Kidney (tissue), 14 donors: ENCODE data around the gene COPZ2. TPM values are rescaled to one million over a fixed set of nuclear protein-coding genes. Genes with fewer than 3 reads are reported as not detected.
A peak's percentile ranks its signal among the peaks of the same experiment; 100 is the strongest.

Source experiments
- DNase-seq, 5 donors: peaks; one replicate each; pipeline ENCODE4 v3.0.0-alpha.2; 2013 to 2020
- FAIRE-seq: peaks from 2 replicates; lab custom pipeline; 2012; peaks lifted over from hg19 to GRCh38; lab: Jason Lieb, UNC
- H3K27ac ChIP-seq, 2 donors: one replicate each; pipeline ENCODE4 v1.7.0; 2013; ENCODE audit warnings: low read depth in 2 of 2, low read length in 2 of 2, inconsistent platforms in 1 of 2
- H3K27me3 ChIP-seq: one replicate; pipeline ENCODE4 v1.7.1; 2013; ENCODE audit warnings: low read length, inconsistent platforms; ENCODE audit not compliant: control insufficient read depth, insufficient read depth
- H3K36me3 ChIP-seq, 3 donors: one replicate each; pipeline versions ENCODE4 v1.7.0 to v1.7.1; 2013; ENCODE audit warnings: low read length in 3 of 3, control low read depth in 1 of 3, inconsistent platforms in 1 of 3; ENCODE audit not compliant: insufficient read depth in 3 of 3, control insufficient read depth in 2 of 3
- H3K4me1 ChIP-seq, 3 donors: one replicate each; pipeline versions ENCODE4 v1.7.0 to v1.7.1; 2013; ENCODE audit warnings: low read length in 3 of 3, inconsistent platforms in 1 of 3, low read depth in 1 of 3; ENCODE audit not compliant: control insufficient read depth in 2 of 3, insufficient read depth in 2 of 3
- H3K4me3 ChIP-seq, 3 donors: one replicate each; pipeline versions ENCODE4 v1.7.0 to v1.8.1; 2013; ENCODE audit warnings: low read length in 3 of 3, control low read depth in 1 of 3, inconsistent platforms in 1 of 3
- H3K9ac ChIP-seq, 3 donors: one replicate each; pipeline versions ENCODE4 v1.7.0 to v1.7.1; 2013; ENCODE audit warnings: low read length in 3 of 3, control low read depth in 1 of 3, inconsistent platforms in 1 of 3
- H3K9me3 ChIP-seq, 3 donors: one replicate each; pipeline versions ENCODE4 v1.7.0 to v1.7.1; 2013; ENCODE audit warnings: low read length in 3 of 3, control low read depth in 1 of 3, inconsistent platforms in 1 of 3; ENCODE audit not compliant: control insufficient read depth in 2 of 3, insufficient read depth in 1 of 3
- CTCF ChIP-seq: IDR thresholded peaks from 3 replicates; pipeline ENCODE4 v1.5.1; 2012; ENCODE audit warnings: mild to moderate bottlenecking, moderate library complexity, borderline replicate concordance; ENCODE audit not compliant: insufficient read depth; ENCODE audit errors: extremely low read depth
- intact Hi-C: fragments of 100-400 bp; cut with DNase I; formaldehyde crosslinking; loops from one replicate; pipeline ENCODE4 v1.11.1; 2022
- polyA plus RNA-seq: library from polyadenylated mRNA; stranded (reverse); fragments of 350-450 nt; fragmentation: Illumina TruSeq; extraction: RNeasy Lipid Tissue Mini Kit (QIAGEN cat#74804); gene quantifications from one replicate; pipeline ENCODE4 v1.2.3, GENCODE V29; 2014; ENCODE audit warnings: low read depth, low replicate concordance; ENCODE audit not compliant: insufficient read depth
- total RNA-seq: library from RNA; stranded (reverse); fragmentation: NEBNext Ultra II Directional; extraction: Animal tissue kit (Norgen Biotek cat#: 25700); gene quantifications from one replicate; pipeline ENCODE4 v1.2.1, GENCODE V29; 2021
- donor health status: control.
- donor health status: control.
- donor health status: control.
- donor health status: control.
- donor health status: control.
- donor health status: DM: yes; HTN: yes; CAD: no.
- donor health status: Normal renal cell carcinoma (clear cell type).

The COPZ2 gene
- total and polyA plus RNA-seq, 2 donors from 2014 or later, result 24.9 to 38.2 TPM

DNA sequence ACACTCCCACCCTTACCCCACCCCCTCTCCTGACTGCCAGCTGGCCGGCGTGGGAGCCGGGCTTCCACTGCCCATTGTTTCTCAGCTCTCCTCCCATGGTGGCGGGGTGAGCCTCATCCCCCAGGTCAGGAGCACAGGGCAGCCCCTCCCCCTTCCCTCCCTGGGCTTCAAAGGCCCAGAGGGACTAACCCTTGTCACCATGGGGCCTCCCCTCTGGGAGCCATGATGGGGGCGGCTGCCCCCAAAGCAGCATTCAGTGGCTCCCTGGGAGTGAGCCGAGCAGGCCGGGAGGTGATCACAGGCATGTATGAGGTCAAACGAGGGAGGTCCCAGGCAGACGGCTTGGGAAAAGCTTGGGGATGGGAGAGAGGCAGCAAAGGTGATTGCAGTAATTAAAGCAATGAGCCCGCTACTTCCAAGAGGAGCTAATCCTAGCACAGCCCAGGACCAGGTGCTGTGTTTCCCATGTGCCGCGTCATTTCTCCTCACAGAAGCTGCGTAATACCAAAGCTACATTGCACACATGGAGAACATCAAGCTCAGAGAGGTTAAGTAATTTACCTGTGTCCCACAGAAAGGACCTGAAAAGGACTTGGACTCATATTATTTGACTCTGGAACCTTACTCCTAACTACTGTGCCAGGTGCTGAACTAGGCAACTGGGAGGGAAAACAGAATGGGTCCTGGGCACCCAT is 42.2 kb downstream of the COPZ2 start:
- FAIRE-seq (no peak), DNase-seq (peak in 4 of 5 donors; percentile 53 to 77 (median 60))
- Histone ChIP-seq H3K4me3 (no peak overlapping the region), H3K36me3 (no peaks in the 10 kb centered on the region), H3K4me1 (peaks cover 0 to 2% (median 0%) of the 10 kb centered on the region in 3 donors), H3K27ac (no peak overlapping the region), H3K27me3 (no peaks in the 10 kb centered on the region), H3K9ac (no peak overlapping the region), H3K9me3 (no peaks in the 10 kb centered on the region)
- intact Hi-C loops, result no loop called here
- no peak for TF ChIP-seq CTCF

DNA sequence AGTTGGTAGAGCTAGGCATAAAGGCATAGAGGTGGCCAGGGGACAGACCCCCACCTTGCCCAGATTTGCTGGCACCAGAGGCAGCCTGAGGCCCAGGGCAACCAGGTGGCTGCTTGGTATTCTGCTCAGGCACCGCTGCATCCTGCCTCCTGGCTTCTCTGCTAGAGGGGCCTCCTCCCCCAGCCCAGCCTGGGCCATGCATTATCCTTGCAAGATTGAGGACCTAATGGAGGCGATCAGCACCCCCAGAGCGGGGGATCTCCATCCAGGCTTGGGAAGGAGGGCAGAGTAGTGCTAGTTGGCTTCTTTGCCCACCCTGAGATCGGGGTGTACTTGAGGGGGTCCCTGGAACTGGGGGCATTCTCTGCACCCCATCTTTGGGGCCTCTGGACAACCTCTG is 42.9 kb downstream of the COPZ2 start:
- FAIRE-seq (no peak), DNase-seq (peak in 2 of 5 donors; percentile 31 to 45)
- intact Hi-C loops, result no loop called here
- H3K4me3 ChIP-seq, result no peak overlapping the region
- no peak overlapping the region for H3K9ac ChIP-seq
- TF ChIP-seq CTCF, result no peak
- no peak overlapping the region for H3K27ac ChIP-seq
- no peaks in the 10 kb centered on the region for H3K9me3 ChIP-seq
- H3K36me3 ChIP-seq, result no peaks in the 10 kb centered on the region
- peaks cover 0 to 2% (median 0%) of the 10 kb centered on the region in 3 donors for H3K4me1 ChIP-seq
- H3K27me3 ChIP-seq, result no peaks in the 10 kb centered on the region

DNA sequence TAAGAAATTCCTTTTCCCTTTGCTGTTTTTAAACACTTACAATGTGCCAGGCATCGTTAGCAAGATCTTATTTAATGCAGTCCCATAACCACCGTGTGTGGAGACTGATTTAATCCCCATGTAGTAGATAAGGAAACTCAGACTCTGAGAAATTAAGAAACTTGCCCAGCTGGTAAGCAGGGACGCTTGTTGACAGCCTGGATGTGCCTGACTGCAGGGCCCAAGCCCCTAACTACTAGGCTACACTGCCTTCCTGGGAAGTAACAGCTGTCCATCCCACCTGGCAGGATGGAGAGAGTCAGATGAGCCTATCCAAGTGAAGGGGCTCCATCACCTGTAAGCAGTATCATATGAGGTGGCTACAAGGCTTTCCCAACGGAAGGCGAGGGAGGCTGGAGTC is 43.6 kb downstream of the COPZ2 start:
- Histone ChIP-seq H3K36me3 (no peaks in the 10 kb centered on the region), H3K27ac (no peak overlapping the region), H3K4me3 (no peak overlapping the region), H3K9me3 (no peaks in the 10 kb centered on the region), H3K9ac (no peak overlapping the region), H3K27me3 (no peaks in the 10 kb centered on the region), H3K4me1 (peaks cover 0 to 2% (median 0%) of the 10 kb centered on the region in 3 donors)
- FAIRE-seq (no peak), DNase-seq (no peak)
- no peak for TF ChIP-seq CTCF
- intact Hi-C loops, result no loop called here
